RWPE2 (cell line): ENCODE data around the gene SDC4.

Experiments used
- ATAC-seq: fragments of 200-7000 bp; cut with Tn5 transposase; 3 replicates; pipeline ENCODE4 v1.9.1; 2021; ENCODE audit warnings: low read depth
- DNase-seq: peaks from one replicate; pipeline ENCODE4 v3.0.0-alpha.2; 2020; ENCODE audit warnings: low spot score
- H3K27ac ChIP-seq: fragments of 450-650 bp; 2 replicates; pipeline ENCODE4 v1.5.1; 2017; ENCODE audit warnings: mild to moderate bottlenecking; ENCODE audit not compliant: poor library complexity, severe bottlenecking
- H3K27me3 ChIP-seq: fragments of 250-450 bp; sonication (Bioruptor Pico); 2 replicates; pipeline ENCODE4 v1.5.1; 2021; ENCODE audit warnings: mild to moderate bottlenecking, moderate library complexity; ENCODE audit not compliant: insufficient read depth, poor library complexity, severe bottlenecking
- H3K36me3 ChIP-seq: fragments of 250-450 bp; sonication (Bioruptor Pico); 2 replicates; pipeline ENCODE4 v1.5.1; 2020; ENCODE audit warnings: low read depth, mild to moderate bottlenecking, moderate library complexity
- H3K4me1 ChIP-seq: fragments of 250-450 bp; sonication (Bioruptor Pico); 2 replicates; pipeline ENCODE4 v1.5.1; 2021; ENCODE audit warnings: mild to moderate bottlenecking, moderate library complexity; ENCODE audit not compliant: insufficient read depth, poor library complexity, severe bottlenecking
- H3K4me3 ChIP-seq: fragments of 250-450 bp; sonication (Bioruptor Pico); 2 replicates; pipeline ENCODE4 v1.5.1; 2021; ENCODE audit warnings: mild to moderate bottlenecking, moderate library complexity; ENCODE audit not compliant: severe bottlenecking
- H3K9me3 ChIP-seq: fragments of 250-450 bp; sonication (Bioruptor Pico); 2 replicates; pipeline ENCODE4 v1.5.1; 2021; ENCODE audit warnings: mild to moderate bottlenecking, moderate library complexity; ENCODE audit not compliant: severe bottlenecking
- CTCF ChIP-seq: fragments of 450-650 bp; IDR thresholded peaks from one replicate; pipeline ENCODE4 v1.5.1; 2017; ENCODE audit warnings: mild to moderate bottlenecking, moderate library complexity; ENCODE audit not compliant: poor library complexity, severe bottlenecking

The SDC4 gene

GRCh38 chr20:45301824-45302271 is 46.4 kb downstream of the SDC4 start:
- no peaks in the 10 kb centered on the region for H3K9me3 ChIP-seq
- H3K4me3 ChIP-seq: no peak overlapping the region
- no peaks in the 10 kb centered on the region for H3K4me1 ChIP-seq
- TF ChIP-seq CTCF: no peak
- H3K27me3 ChIP-seq: no peaks in the 10 kb centered on the region
- DNase-seq (no peak), ATAC-seq (no peak)
- no peaks in the 10 kb centered on the region for H3K36me3 ChIP-seq
- no peak overlapping the region for H3K27ac ChIP-seq

GRCh38 chr20:45300961-45301360 is 47.3 kb downstream of the SDC4 start:
- no peak overlapping the region for H3K27ac ChIP-seq
- H3K9me3 ChIP-seq: no peaks in the 10 kb centered on the region
- TF ChIP-seq CTCF: peak; percentile 57
- peak; percentile 71 for ATAC-seq
- H3K4me3 ChIP-seq: no peak overlapping the region
- no peaks in the 10 kb centered on the region for H3K4me1 ChIP-seq
- no peaks in the 10 kb centered on the region for H3K27me3 ChIP-seq
- no peaks in the 10 kb centered on the region for H3K36me3 ChIP-seq
- DNase-seq: no peak

- no peaks in the 10 kb centered on the region for H3K4me1 ChIP-seq
Observed at GRCh38 chr20:45299786-45300185, 48.4 kb downstream of the SDC4 start.

GRCh38 chr20:45297786-45298497 is 50.3 kb downstream of the SDC4 start:
- Histone ChIP-seq H3K27me3 (no peaks in the 10 kb centered on the region), H3K9me3 (no peaks in the 10 kb centered on the region), H3K4me1 (no peaks in the 10 kb centered on the region), H3K27ac (no peak overlapping the region), H3K36me3 (no peaks in the 10 kb centered on the region), H3K4me3 (no peak overlapping the region)
- no peak for TF ChIP-seq CTCF
- DNase-seq (peak; percentile 84), ATAC-seq (no peak)

More at GRCh38 chr20:45299786-45300185, 48.4 kb downstream of the SDC4 start:
- Histone ChIP-seq H3K9me3 (no peaks in the 10 kb centered on the region), H3K4me3 (no peak overlapping the region), H3K27me3 (no peaks in the 10 kb centered on the region), H3K27ac (no peak overlapping the region), H3K36me3 (no peaks in the 10 kb centered on the region)
- DNase-seq (no peak), ATAC-seq (no peak)
- TF ChIP-seq CTCF: no peak

- DNase-seq (peak; percentile 43), ATAC-seq (no peak)
- no peak overlapping the region for H3K27ac ChIP-seq
- TF ChIP-seq CTCF: no peak
- H3K4me3 ChIP-seq: no peak overlapping the region
- H3K4me1 ChIP-seq: no peaks in the 10 kb centered on the region
- no peaks in the 10 kb centered on the region for H3K27me3 ChIP-seq
- H3K36me3 ChIP-seq: no peaks in the 10 kb centered on the region
- H3K9me3 ChIP-seq: no peaks in the 10 kb centered on the region
Observed at GRCh38 chr20:45294659-45295058, 53.6 kb downstream of the SDC4 start.
